ENCODE measurements around the gene FOXN3.

GRCh38 chr14:89451229-89451628 is 34.2 kb upstream of the FOXN3 start:
- TF ChIP-seq CTCF (IDR thresholded peaks at IDR 0.05 in 8 of 11, conservative IDR thresholded peaks at IDR 0.05 in 3 of 11) (no peak), POLR2AphosphoS5 (IDR thresholded peaks at IDR 0.05) (no peak)
